ENCODE data around the gene SERPINA6.

SERPINA6 gene

DNA sequence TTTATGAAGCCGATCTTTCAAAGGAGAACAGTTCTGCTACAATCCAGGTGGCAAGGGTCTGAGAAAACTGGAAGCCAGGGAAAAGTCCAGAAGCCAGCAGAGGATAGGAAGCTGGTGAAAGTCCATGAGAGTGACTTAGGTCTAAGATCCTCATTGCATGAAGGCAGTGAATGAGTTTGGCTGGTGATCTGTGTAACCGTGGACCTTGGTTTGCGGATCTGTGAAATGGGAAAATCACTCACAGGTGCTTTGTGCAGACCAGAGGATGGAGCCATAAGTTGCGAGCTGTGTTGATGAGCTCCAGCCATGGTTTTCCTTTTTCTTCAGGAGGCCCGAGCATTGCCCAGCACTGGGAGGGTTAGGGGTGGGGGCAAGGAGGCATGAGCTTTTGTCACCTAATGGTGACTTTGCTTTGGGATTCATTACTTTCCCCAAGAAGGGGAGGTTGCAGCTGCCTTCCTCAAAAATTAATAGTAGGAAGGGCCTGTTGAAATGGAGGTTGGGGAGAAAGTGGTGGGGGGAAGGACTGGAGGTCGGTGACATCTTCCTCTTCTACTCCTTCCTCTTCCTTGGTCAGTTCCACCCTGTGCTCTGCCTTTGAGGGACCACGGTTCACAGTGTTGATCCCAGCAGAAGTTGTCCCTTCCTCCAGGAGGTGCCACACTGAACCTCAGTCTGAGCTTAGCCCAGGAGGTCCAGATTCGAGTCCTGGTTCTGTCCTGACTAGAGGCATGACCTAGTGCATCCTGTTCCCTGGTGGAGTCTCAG, 20.3 kb upstream of the SERPINA6 start:
- TF ChIP-seq, protein P1, sequence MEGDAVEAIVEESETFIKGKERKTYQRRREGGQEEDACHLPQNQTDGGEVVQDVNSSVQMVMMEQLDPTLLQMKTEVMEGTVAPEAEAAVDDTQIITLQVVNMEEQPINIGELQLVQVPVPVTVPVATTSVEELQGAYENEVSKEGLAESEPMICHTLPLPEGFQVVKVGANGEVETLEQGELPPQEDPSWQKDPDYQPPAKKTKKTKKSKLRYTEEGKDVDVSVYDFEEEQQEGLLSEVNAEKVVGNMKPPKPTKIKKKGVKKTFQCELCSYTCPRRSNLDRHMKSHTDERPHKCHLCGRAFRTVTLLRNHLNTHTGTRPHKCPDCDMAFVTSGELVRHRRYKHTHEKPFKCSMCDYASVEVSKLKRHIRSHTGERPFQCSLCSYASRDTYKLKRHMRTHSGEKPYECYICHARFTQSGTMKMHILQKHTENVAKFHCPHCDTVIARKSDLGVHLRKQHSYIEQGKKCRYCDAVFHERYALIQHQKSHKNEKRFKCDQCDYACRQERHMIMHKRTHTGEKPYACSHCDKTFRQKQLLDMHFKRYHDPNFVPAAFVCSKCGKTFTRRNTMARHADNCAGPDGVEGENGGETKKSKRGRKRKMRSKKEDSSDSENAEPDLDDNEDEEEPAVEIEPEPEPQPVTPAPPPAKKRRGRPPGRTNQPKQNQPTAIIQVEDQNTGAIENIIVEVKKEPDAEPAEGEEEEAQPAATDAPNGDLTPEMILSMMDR (conservative IDR thresholded peaks at IDR 0.05; ENCODE audit: low read length) = no peak
- H3K4me3 ChIP-seq (ENCODE audit: low read length) = no peak overlapping the region
- no peak for DNase-seq (ENCODE audit: low read depth)

- no peak overlapping the region for H3K4me3 ChIP-seq (ENCODE audit: low read length)
- TF ChIP-seq, protein P1 (conservative IDR thresholded peaks at IDR 0.05; ENCODE audit: low read length) = no peak
- peak; percentile 100 for DNase-seq (ENCODE audit: low read depth)
These were observed 19.3 kb upstream of the SERPINA6 start for GRCh38 chr14:94342334-94342934.

DNA sequence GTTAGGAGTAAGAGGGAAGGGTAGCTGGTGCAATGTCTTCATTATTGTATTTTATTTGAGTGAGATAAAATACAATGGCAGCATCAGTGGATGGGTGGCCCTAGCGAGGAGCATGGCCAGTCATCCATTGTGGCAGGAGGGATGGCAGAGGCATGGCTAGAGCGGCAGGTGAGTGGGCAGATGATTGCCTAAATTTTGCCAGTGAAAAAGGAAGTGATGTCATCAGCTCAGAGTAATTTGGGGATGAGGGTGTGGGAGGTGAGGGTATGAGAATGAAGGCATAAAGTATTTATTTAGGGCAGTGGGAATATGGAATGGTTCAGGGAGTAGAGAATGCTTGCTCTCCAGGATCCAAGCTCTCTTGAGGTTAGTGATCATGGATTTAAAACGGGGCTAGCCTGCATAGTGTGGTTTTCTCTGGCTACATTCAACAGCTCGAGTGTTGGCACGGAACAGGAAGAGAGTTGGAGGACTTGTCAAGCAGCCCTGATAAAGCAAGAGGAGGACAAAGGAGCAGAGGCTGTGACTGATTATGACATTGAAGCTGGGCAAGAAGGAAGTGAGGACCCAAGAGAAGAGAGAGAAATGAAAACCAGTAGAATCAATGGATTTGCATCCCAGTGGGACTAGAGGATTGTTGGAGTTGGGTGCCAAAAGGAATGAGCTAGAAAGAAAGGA, 18.7 kb upstream of the SERPINA6 start:
- peak; percentile 70 for DNase-seq (ENCODE audit: low read depth)
- TF ChIP-seq, protein P1 (conservative IDR thresholded peaks at IDR 0.05; ENCODE audit: low read length) = no peak
- H3K4me3 ChIP-seq (ENCODE audit: low read length) = peak overlapping the region; percentile 18; the same call in 1 of the 2 replicates

DNA sequence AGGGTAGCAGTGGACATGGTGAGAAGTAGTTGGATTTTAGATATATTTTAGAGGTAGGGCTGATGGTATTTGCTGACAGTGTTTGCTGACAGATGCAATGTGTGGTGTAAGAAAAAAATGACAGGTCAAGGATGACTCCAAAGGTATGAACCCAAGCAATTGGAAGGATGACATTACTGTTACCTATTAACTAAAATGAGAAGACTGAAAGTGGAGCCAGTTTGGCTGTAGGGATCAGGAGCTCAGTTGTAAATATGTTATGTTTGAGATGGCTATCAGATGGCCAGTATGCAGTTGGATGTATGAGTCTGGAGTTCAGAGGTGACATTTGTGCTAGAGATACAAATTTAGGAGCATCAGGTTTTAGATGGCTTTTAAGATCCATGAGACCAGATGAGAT, 17.4 kb upstream of the SERPINA6 start:
- H3K4me3 ChIP-seq (ENCODE audit: low read length) = no peak overlapping the region
- no peak for DNase-seq (ENCODE audit: low read depth)

GRCh38 chr14:94338023-94338422, 14.9 kb upstream of the SERPINA6 start:
- DNase-seq (ENCODE audit: low read depth) = no peak
- H3K4me3 ChIP-seq (ENCODE audit: low read length) = no peak overlapping the region
- TF ChIP-seq, protein P1 (conservative IDR thresholded peaks at IDR 0.05; ENCODE audit: low read length) = no peak

More for the DNA sequence above, 17.4 kb upstream of the SERPINA6 start:
- TF ChIP-seq, protein P1 (conservative IDR thresholded peaks at IDR 0.05; ENCODE audit: low read length) = no peak

- no peak overlapping the region for H3K4me3 ChIP-seq (ENCODE audit: low read length)
- DNase-seq (ENCODE audit: low read depth) = peak; percentile 39
- TF ChIP-seq, protein P1 (conservative IDR thresholded peaks at IDR 0.05; ENCODE audit: low read length) = no peak
These were observed 14.1 kb upstream of the SERPINA6 start for GRCh38 chr14:94337274-94337673.

Data from AG10803 (cell line).